Measurements from ENCODE around the gene THSD4.

The THSD4 gene

GRCh38 chr15:71136159-71136783 lies 21.0 kb downstream of the THSD4 start:
- TF ChIP-seq CTCF (IDR thresholded peaks at IDR 0.05; ENCODE audit: low read depth, low read length, missing control alignments) = no peak
- DNase-seq (ENCODE audit: extremely low read depth, low read depth) = peak; percentile 97
- no peak overlapping the region for H3K4me3 ChIP-seq (replicated peaks; ENCODE audit: low read depth, low read length)

- peak; percentile 44 for TF ChIP-seq CTCF (IDR thresholded peaks at IDR 0.05; ENCODE audit: low read depth, low read length, missing control alignments)
- no peak for DNase-seq (ENCODE audit: extremely low read depth, low read depth)
- no peak overlapping the region for H3K4me3 ChIP-seq (replicated peaks; ENCODE audit: low read depth, low read length)
Observed at GRCh38 chr15:71136793-71137518, 21.7 kb downstream of the THSD4 start.

- no peak for TF ChIP-seq CTCF (IDR thresholded peaks at IDR 0.05; ENCODE audit: low read depth, low read length, missing control alignments)
- DNase-seq (ENCODE audit: extremely low read depth, low read depth) = no peak
- H3K4me3 ChIP-seq (replicated peaks; ENCODE audit: low read depth, low read length) = no peak overlapping the region
Observed at GRCh38 chr15:71138473-71138872, 23.2 kb downstream of the THSD4 start.

GRCh38 chr15:71139241-71139640 lies 24.0 kb downstream of the THSD4 start:
- no peak for DNase-seq (ENCODE audit: extremely low read depth, low read depth)
- no peak for TF ChIP-seq CTCF (IDR thresholded peaks at IDR 0.05; ENCODE audit: low read depth, low read length, missing control alignments)
- H3K4me3 ChIP-seq (replicated peaks; ENCODE audit: low read depth, low read length) = no peak overlapping the region

GRCh38 chr15:71141572-71141971 lies 26.3 kb downstream of the THSD4 start:
- TF ChIP-seq CTCF (IDR thresholded peaks at IDR 0.05; ENCODE audit: low read depth, low read length, missing control alignments) = no peak
- H3K4me3 ChIP-seq (replicated peaks; ENCODE audit: low read depth, low read length) = no peak overlapping the region
- no peak for DNase-seq (ENCODE audit: extremely low read depth, low read depth)

- no peak for TF ChIP-seq CTCF (IDR thresholded peaks at IDR 0.05; ENCODE audit: low read depth, low read length, missing control alignments)
- no peak for DNase-seq (ENCODE audit: extremely low read depth, low read depth)
- no peak overlapping the region for H3K4me3 ChIP-seq (replicated peaks; ENCODE audit: low read depth, low read length)
Observed at GRCh38 chr15:71142780-71143179, 27.5 kb downstream of the THSD4 start.
